Measurements from ENCODE around the gene MAJIN.

MAJIN gene

DNA sequence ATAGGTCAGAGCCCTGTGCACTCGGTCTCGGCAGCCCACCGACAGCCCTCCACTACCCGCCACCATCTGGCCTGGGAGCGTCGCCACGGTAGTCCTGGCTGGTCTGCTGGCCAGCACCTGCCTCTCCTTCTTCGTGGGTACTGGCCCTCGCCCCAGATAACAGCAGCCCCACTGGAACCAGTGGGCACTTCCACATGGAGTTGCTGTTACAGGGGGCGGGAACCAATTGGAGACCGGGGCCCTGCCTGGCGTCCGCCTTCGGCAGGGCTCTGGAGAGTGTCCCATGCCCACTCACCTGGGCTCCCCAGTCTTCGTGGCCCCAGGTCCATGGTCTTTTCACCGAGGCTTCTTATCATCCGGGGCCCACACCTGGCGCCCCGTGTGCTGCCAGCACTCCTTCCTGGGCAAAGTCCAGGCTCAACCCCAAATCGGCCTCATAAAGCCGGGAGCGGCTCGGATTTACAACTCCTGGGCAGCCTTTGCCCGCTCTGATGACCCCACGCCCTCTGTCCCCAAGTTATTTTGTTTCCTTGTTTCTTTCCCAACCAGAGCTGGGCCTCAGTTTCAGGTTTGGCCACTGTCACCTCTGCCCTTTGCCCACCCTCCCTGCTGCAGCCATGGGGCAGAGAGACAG, 80.6 kb downstream of the MAJIN start:
- no peak for DNase-seq

DNA sequence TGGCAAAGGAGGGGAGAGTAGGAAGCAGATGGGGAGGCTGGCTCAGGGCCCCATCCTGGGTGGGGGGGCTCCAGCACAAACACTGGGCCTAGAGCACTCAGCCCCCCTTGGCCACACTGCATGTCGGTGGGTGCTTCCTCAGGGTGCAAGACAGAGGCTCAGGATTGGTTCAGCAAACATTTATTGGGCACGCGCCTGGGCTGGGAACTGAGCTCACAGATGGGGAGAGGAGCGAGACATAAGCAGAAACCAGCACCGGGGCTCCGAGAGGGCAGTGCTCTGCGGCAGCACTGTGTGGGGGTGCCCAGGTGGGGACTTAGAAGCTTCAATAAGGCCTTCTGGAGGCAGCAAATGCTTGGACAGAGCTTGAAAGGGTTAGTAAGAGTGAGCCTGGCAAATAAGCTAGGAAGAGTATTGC, 81.4 kb downstream of the MAJIN start:
- no peak for DNase-seq

GRCh38 chr11:64888729-64889511, 83.0 kb downstream of the MAJIN start:
- no peak for DNase-seq

- no peak for DNase-seq
Observed at GRCh38 chr11:64888406-64888728, 83.5 kb downstream of the MAJIN start.

Data from fibroblast of upper back skin (primary cell).